Esophagus muscularis mucosa (tissue), 4 donors: Measurements from ENCODE around the gene GABARAP. TPM values are rescaled to one million over a fixed set of nuclear protein-coding genes. Genes with fewer than 3 reads are reported as not detected.
A peak's percentile ranks its signal among the peaks of the same experiment; 100 is the strongest.

Experiments used
- DNase-seq: peaks from one replicate; pipeline ENCODE4 v3.0.0-alpha.2; 2017; ENCODE audit errors: extremely low spot score
- H3K27ac ChIP-seq, 4 donors: fragments of 200-600 bp; sonication (generic); replicated peaks in 1 of 4; 1 replicate in 3 of 4; 2 replicates in 1 of 4; pipeline ENCODE4 v1.5.1; 2016 to 2019; ENCODE audit warnings: mild to moderate bottlenecking in 1 of 4
- H3K27me3 ChIP-seq, 4 donors: fragments of 200-600 bp; sonication (generic); one replicate each; pipeline versions ENCODE4 v1.5.1 to v1.6.0; 2016 to 2019
- H3K36me3 ChIP-seq, 4 donors: fragments of 200-600 bp; sonication (generic); one replicate each; pipeline ENCODE4 v1.5.1; 2016 to 2019
- H3K4me1 ChIP-seq, 4 donors: fragments of 200-600 bp; sonication (generic); one replicate each; pipeline ENCODE4 v1.5.1; 2016 to 2019
- H3K4me3 ChIP-seq, 4 donors: fragments of 200-600 bp; sonication (generic); 1 replicate in 2 of 4; 2 replicates in 2 of 4; pipeline ENCODE4 v1.5.1; 2016 to 2019; ENCODE audit warnings: mild to moderate bottlenecking in 4 of 4, moderate library complexity in 1 of 4
- H3K9me3 ChIP-seq, 4 donors: fragments of 200-600 bp; sonication (generic); 1 replicate in 3 of 4; 2 replicates in 1 of 4; pipeline ENCODE4 v1.5.1; 2016 to 2019
- CTCF ChIP-seq, 3 experiments: fragments of 200-600 bp in 2 of 3; fragments of 450-650 bp in 1 of 3; sonication (generic) in 2 of 3; IDR thresholded peaks; one replicate each; pipeline ENCODE4 v1.5.1; 2017 to 2019; ENCODE audit warnings: antibody characterized with exemption in 3 of 3, mild to moderate bottlenecking in 2 of 3, moderate library complexity in 1 of 3
- EP300 ChIP-seq: sonication (generic); formaldehyde crosslinking; IDR thresholded peaks from one replicate; pipeline ENCODE4 v1.6.1; 2017; ENCODE audit warnings: antibody characterized with exemption
- POLR2A ChIP-seq: fragments of 450-650 bp; IDR thresholded peaks from one replicate; pipeline ENCODE4 v1.6.1; 2017; ENCODE audit warnings: antibody characterized with exemption, moderate library complexity, mild to moderate bottlenecking, low read depth
- POLR2AphosphoS5 ChIP-seq, 2 donors: sonication (generic); formaldehyde crosslinking; IDR thresholded peaks; one replicate each; pipeline ENCODE4 v1.6.1; 2017; ENCODE audit warnings: antibody characterized with exemption in 2 of 2
- WGBS: methylation state at CpG from one replicate; pipeline ENCODE4 v1.1.5; 2018; 5-methylcytosine and 5-hydroxymethylcytosine counted together
- intact Hi-C: fragments of 100-400 bp; cut with DNase I; formaldehyde crosslinking; loops from one replicate; pipeline ENCODE4 v1.15.1; 2023
- small RNA-seq, 3 donors: library from RNA; depleted of rRNA; stranded (forward); fragments of <200 nt; gene quantifications; one replicate each; pipeline ENCODE3, GENCODE V24; 2016
- total RNA-seq, 4 donors: library from RNA; depleted of rRNA; stranded (reverse); fragments of >200 nt; gene quantifications; one replicate each; pipeline versions ENCODE4 v1.1.0 to v1.2.1, GENCODE V29; 2016

GABARAP gene
- total RNA-seq, 4 donors from 2014 or later, result 360 to 524 (median 408) TPM

DNA sequence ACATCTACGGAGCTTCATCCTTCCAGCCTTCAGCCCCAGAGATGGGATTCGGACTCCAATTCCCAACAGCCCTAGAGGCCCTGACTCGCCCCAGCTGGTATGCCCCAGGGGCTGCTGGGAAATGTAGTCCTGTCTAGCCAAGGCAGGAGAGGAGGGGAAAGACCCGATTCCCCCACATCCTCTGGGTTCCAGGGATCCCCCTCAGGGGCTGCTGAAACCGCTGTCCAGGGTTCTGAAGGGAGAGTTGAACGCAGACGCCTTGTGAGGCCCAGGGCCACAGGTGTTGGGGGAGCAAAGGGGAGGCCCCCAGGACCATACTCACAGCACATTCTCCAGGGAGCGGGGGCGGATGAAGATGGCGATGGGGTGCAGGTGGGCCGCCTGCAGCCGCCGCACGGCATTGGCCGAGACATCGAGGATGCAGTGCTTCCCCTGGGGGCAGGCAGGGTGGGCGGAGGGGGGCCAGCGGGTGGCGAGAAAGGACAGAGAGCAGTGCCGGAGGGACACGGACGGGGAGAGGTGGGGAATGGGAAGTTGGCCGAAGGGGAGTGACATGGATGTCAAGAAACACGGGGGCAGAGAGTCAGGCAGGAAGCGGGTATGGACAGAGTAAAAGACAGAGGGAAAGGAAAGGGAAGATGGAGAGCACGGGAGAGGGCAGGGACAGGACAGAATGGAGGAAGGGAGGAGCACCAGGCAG, 50.5 kb downstream of the GABARAP start:
- Histone ChIP-seq H3K27me3 (no peaks in the 10 kb centered on the region), H3K36me3 (peaks cover 34 to 70% (median 55%) of the 10 kb centered on the region in 4 donors), H3K4me1 (no peaks in the 10 kb centered on the region), H3K4me3 (no peak overlapping the region), H3K27ac (no peak overlapping the region), H3K9me3 (no peaks in the 10 kb centered on the region)
- TF ChIP-seq POLR2AphosphoS5 (IDR thresholded peaks at IDR 0.05), result peak in 1 of 2 donors; percentile 35
- TF ChIP-seq EP300, result no peak
- TF ChIP-seq POLR2A, result no peak
- intact Hi-C loops, result no loop called here
- WGBS, result 78% methylated on average over 20 of the region's 26 CpGs
- DNase-seq, result no peak

DNA sequence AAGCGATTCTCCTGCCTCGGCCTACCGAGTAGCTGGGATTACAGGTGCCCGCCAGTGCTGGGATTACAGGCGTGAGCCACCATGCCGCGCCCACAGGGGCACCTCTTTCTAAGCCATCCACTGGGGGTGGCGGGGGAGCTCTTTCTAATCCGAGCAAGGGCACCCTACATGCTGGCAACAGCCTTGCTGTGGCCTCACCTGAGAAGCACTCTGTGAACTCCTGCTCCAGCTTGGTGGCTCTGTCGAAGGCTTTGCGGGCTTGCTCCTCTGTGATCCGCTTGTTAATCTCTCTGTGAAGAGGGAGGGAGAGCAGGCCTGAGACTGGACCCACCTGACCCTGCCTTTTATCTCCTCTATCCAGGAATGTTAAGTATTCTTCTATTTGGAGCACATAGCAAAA, 51.2 kb downstream of the GABARAP start:
- DNase-seq, result no peak
- H3K27ac ChIP-seq, result no peak overlapping the region
- H3K9me3 ChIP-seq, result no peaks in the 10 kb centered on the region
- 90% methylated on average over 9 of the region's 12 CpGs for WGBS
- no peaks in the 10 kb centered on the region for H3K4me1 ChIP-seq
- intact Hi-C loops, result no loop called here
- H3K36me3 ChIP-seq, result peaks cover 29 to 64% (median 49%) of the 10 kb centered on the region in 4 donors
- no peak overlapping the region for H3K4me3 ChIP-seq
- TF ChIP-seq POLR2AphosphoS5 (IDR thresholded peaks at IDR 0.05) (no peak), CTCF (IDR thresholded peaks at IDR 0.05) (no peak), EP300 (no peak), POLR2A (no peak)
- H3K27me3 ChIP-seq, result no peaks in the 10 kb centered on the region

- no peaks in the 10 kb centered on the region for H3K27me3 ChIP-seq
- no peak for TF ChIP-seq POLR2AphosphoS5 (IDR thresholded peaks at IDR 0.05)
- no peak for TF ChIP-seq POLR2A
- TF ChIP-seq EP300, result no peak
- no peak for TF ChIP-seq CTCF (IDR thresholded peaks at IDR 0.05)
- no peak overlapping the region for H3K27ac ChIP-seq
- no peaks in the 10 kb centered on the region for H3K4me1 ChIP-seq
- no peak overlapping the region for H3K4me3 ChIP-seq
- no peaks in the 10 kb centered on the region for H3K9me3 ChIP-seq
- no peak for DNase-seq
- peaks cover 22 to 57% (median 42%) of the 10 kb centered on the region in 4 donors for H3K36me3 ChIP-seq
- intact Hi-C loops, result no loop called here
- WGBS, result 87% methylated on average over 14 of the region's 14 CpGs
These were observed 51.9 kb downstream of the GABARAP start for GRCh38 chr17:7190276-7190917.

Small RNA genes within 50 kb of the gene (small RNA-seq; reads per million reads assigned to genes)
- gene AC120057.4 (0 reads per million in 3 donors), gene MIR324 (4.9 to 8.9 (median 7.2) reads per million in 3 donors), gene RF00019 (0 reads per million in 3 donors)

Other genes starting within 250 kb of the GABARAP start
- under 1 TPM in 1 of 4 donors, not detected in 3; 0.17 TPM for gene ALOX12, start 246.4 kb downstream of the GABARAP start, total RNA-seq
- 100 to 1,000 TPM in 3 of 4 donors, 10 to 100 TPM in 1; 84.7 to 204 (median 172) TPM for gene RNASEK, start 229.8 kb downstream of the GABARAP start, total RNA-seq
- 1 to 10 TPM in 3 of 4 donors, under 1 TPM in 1; 0.83 to 5.0 (median 3.2) TPM for gene BCL6B, start 219.4 kb downstream of the GABARAP start, total RNA-seq
- gene SLC16A13, start 206.4 kb downstream of the GABARAP start, total RNA-seq, result 1 to 10 TPM in 1 of 4 donors, under 1 TPM in 3; 0.19 to 1.2 (median 0.65) TPM
- under 1 TPM in 3 of 4 donors, not detected in 1; 0.17 to 0.99 (median 0.26) TPM for gene SLC16A11, start 198.4 kb downstream of the GABARAP start, total RNA-seq
- 10 to 100 TPM in 3 of 4 donors, 1 to 10 TPM in 1; 3.0 to 14.0 (median 13.1) TPM for gene CLEC10A, start 162.2 kb downstream of the GABARAP start, total RNA-seq
- 1 to 10 TPM in 1 of 4 donors, under 1 TPM in 2, not detected in 1; 0.32 to 1.5 (median 0.42) TPM for gene ASGR2, start 127.6 kb downstream of the GABARAP start, total RNA-seq
- 1 to 10 TPM in 1 of 4 donors, under 1 TPM in 1, not detected in 2; 0.52 to 2.5 TPM for gene ASGR1, start 63.1 kb downstream of the GABARAP start, total RNA-seq
- gene DLG4, start 22.6 kb downstream of the GABARAP start, total RNA-seq, result 10 to 100 TPM; 12.3 to 21.4 (median 16.5) TPM
- gene ACADVL, start 22.5 kb downstream of the GABARAP start, total RNA-seq, result 100 to 1,000 TPM; 250 to 662 (median 544) TPM
- gene DVL2, start 7.9 kb downstream of the GABARAP start, total RNA-seq, result 10 to 100 TPM; 34.5 to 55.5 (median 43.7) TPM
- 10 to 100 TPM; 21.6 to 38.1 (median 24.8) TPM for gene PHF23, start 3.0 kb downstream of the GABARAP start, total RNA-seq
- 10 to 100 TPM; 41.5 to 66.5 (median 46.6) TPM for gene CTDNEP1, start 9.3 kb upstream of the GABARAP start, total RNA-seq
- 10 to 100 TPM; 24.9 to 33.3 (median 27.8) TPM for gene ELP5, start 9.8 kb upstream of the GABARAP start, total RNA-seq
- gene CLDN7, start 20.0 kb upstream of the GABARAP start, total RNA-seq, result 1 to 10 TPM; 1.7 to 3.4 (median 2.1) TPM
- 100 to 1,000 TPM; 144 to 197 (median 157) TPM for gene SLC2A4, start 39.3 kb upstream of the GABARAP start, total RNA-seq
- gene YBX2, start 52.2 kb upstream of the GABARAP start, total RNA-seq, result 1 to 10 TPM; 3.6 to 8.7 (median 4.4) TPM
- 100 to 1,000 TPM; 145 to 214 (median 204) TPM for gene EIF5A, start 65.2 kb upstream of the GABARAP start, total RNA-seq
- 100 to 1,000 TPM in 1 of 4 donors, 10 to 100 TPM in 3; 89.6 to 112 (median 90.2) TPM for gene GPS2, start 72.9 kb upstream of the GABARAP start, total RNA-seq
- 10 to 100 TPM; 13.9 to 27.0 (median 20.6) TPM for gene NEURL4, start 86.9 kb upstream of the GABARAP start, total RNA-seq
- 10 to 100 TPM in 1 of 4 donors, 1 to 10 TPM in 3; 2.1 to 11.4 (median 4.6) TPM for gene ACAP1, start 94.1 kb upstream of the GABARAP start, total RNA-seq
- gene KCTD11, start 109.7 kb upstream of the GABARAP start, total RNA-seq, result 10 to 100 TPM in 2 of 4 donors, 1 to 10 TPM in 2; 9.1 to 18.2 (median 13.3) TPM
- gene TMEM95, start 112.7 kb upstream of the GABARAP start, total RNA-seq, result under 1 TPM in 1 of 4 donors, not detected in 3; 0.42 TPM
- 1 to 10 TPM; 2.9 to 7.5 (median 5.6) TPM for gene TNK1, start 138.6 kb upstream of the GABARAP start, total RNA-seq
- 10 to 100 TPM; 17.7 to 39.9 (median 24.3) TPM for gene PLSCR3, start 152.1 kb upstream of the GABARAP start, total RNA-seq
- 100 to 1,000 TPM in 1 of 4 donors, 10 to 100 TPM in 3; 59.6 to 121 (median 74.7) TPM for gene TMEM256, start 161.6 kb upstream of the GABARAP start, total RNA-seq
- gene NLGN2, start 165.4 kb upstream of the GABARAP start, total RNA-seq, result 10 to 100 TPM; 12.0 to 30.2 (median 19.0) TPM
- gene SPEM1, start 177.9 kb upstream of the GABARAP start, total RNA-seq, result not detected
- gene SPEM2, start 183.2 kb upstream of the GABARAP start, total RNA-seq, result not detected
- gene SPEM3, start 186.4 kb upstream of the GABARAP start, total RNA-seq, result not detected
- 1 to 10 TPM; 1.2 to 6.1 (median 3.5) TPM for gene TMEM102, start 193.0 kb upstream of the GABARAP start, total RNA-seq
- gene FGF11, start 197.1 kb upstream of the GABARAP start, total RNA-seq, result 1 to 10 TPM in 2 of 4 donors, under 1 TPM in 1, not detected in 1; 0.50 to 1.9 (median 1.3) TPM
- gene CHRNB1, start 202.6 kb upstream of the GABARAP start, total RNA-seq, result 10 to 100 TPM in 1 of 4 donors, 1 to 10 TPM in 3; 5.0 to 12.8 (median 8.1) TPM
- 100 to 1,000 TPM in 2 of 4 donors, 10 to 100 TPM in 2; 57.5 to 113 (median 87.7) TPM for gene ZBTB4, start 237.2 kb upstream of the GABARAP start, total RNA-seq
- gene SLC35G6, start 239.0 kb upstream of the GABARAP start, total RNA-seq, result not detected
- 10 to 100 TPM; 29.5 to 66.4 (median 46.9) TPM for gene POLR2A, start 241.9 kb upstream of the GABARAP start, total RNA-seq